Neural cell (in vitro differentiated cells): ENCODE data around the gene CLK4. TPM values are rescaled to one million over a fixed set of nuclear protein-coding genes. Genes with fewer than 3 reads are reported as not detected.

Experiments used
- H2AFZ ChIP-seq: fragments of 200-600, 300-800 bp; sonication (generic), shearing (Covaris generic); 2 replicates; pipeline ENCODE4 v1.6.0; 2014; ENCODE audit warnings: low read depth, mild to moderate bottlenecking, antibody characterized with exemption, low read length, moderate library complexity
- H3F3A ChIP-seq: fragments of 200-600 bp; shearing (Covaris generic); 2 replicates; pipeline ENCODE4 v1.6.1; 2016; ENCODE audit warnings: mild to moderate bottlenecking, moderate library complexity, mixed read lengths, antibody characterized with exemption, low read length; ENCODE audit not compliant: insufficient read depth, poor library complexity, severe bottlenecking
- H3K27ac ChIP-seq: fragments of 200-600, 300-800 bp; sonication (generic), shearing (Covaris generic); 2 replicates; pipeline ENCODE4 v1.5.1; 2014; ENCODE audit warnings: mild to moderate bottlenecking, low read length, moderate library complexity
- H3K27me3 ChIP-seq: fragments of 300-800, 200-600 bp; sonication (generic), shearing (Covaris generic); 2 replicates; pipeline ENCODE4 v1.6.0; 2014; ENCODE audit warnings: mild to moderate bottlenecking, low read depth, low read length, moderate library complexity; ENCODE audit not compliant: insufficient read depth
- H3K36me3 ChIP-seq: fragments of 300-800, 200-600 bp; sonication (generic), shearing (Covaris generic); 2 replicates; pipeline ENCODE4 v1.5.1; 2014; ENCODE audit warnings: mild to moderate bottlenecking, antibody characterized with exemption, low read length, moderate library complexity; ENCODE audit not compliant: insufficient read depth
- H3K4me2 ChIP-seq: fragments of 300-800, 200-600 bp; sonication (generic), shearing (Covaris generic); 2 replicates; pipeline ENCODE4 v1.6.0; 2014; ENCODE audit warnings: mild to moderate bottlenecking, low read length
- H3K4me3 ChIP-seq: fragments of 300-800, 200-600 bp; sonication (generic), shearing (Covaris generic); 2 replicates; pipeline ENCODE4 v1.5.1; 2014; ENCODE audit warnings: mild to moderate bottlenecking, low read length, moderate library complexity
- H3K79me2 ChIP-seq: fragments of 200-600 bp; shearing (Covaris generic); replicated peaks from 2 replicates; pipeline ENCODE4 v1.6.0; 2014; ENCODE audit warnings: mild to moderate bottlenecking, low read length, moderate library complexity; ENCODE audit not compliant: insufficient read depth
- H3K9ac ChIP-seq: fragments of 300-800, 200-600 bp; sonication (generic), shearing (Covaris generic); 2 replicates; pipeline ENCODE4 v1.6.1; 2016; ENCODE audit warnings: mild to moderate bottlenecking, low read length, mixed read lengths
- H3K9me2 ChIP-seq: fragments of 200-600 bp; shearing (Covaris generic); 2 replicates; pipeline ENCODE4 v1.6.1; 2016; ENCODE audit warnings: mild to moderate bottlenecking, low read length, mixed read lengths; ENCODE audit not compliant: insufficient read depth
- H3K9me3 ChIP-seq: fragments of 200-600, 300-800 bp; sonication (generic), shearing (Covaris generic); 2 replicates; pipeline ENCODE4 v1.6.1; 2016; ENCODE audit warnings: mild to moderate bottlenecking, mixed run types, low read length, moderate library complexity, mixed read lengths
- H4K20me1 ChIP-seq: fragments of 200-600 bp; shearing (Covaris generic); 2 replicates; pipeline ENCODE4 v1.6.1; 2016; ENCODE audit warnings: mild to moderate bottlenecking, mixed run types; ENCODE audit not compliant: insufficient read depth
- CTCF ChIP-seq: fragments of 450-650 bp; IDR thresholded peaks from 2 replicates; pipeline ENCODE4 v1.5.1; 2014; ENCODE audit warnings: antibody characterized with exemption, mild to moderate bottlenecking, moderate library complexity; ENCODE audit not compliant: poor library complexity, severe bottlenecking
- EP300 ChIP-seq: fragments of 450-650 bp; conservative IDR thresholded peaks from 2 replicates; pipeline ENCODE4 v1.6.1; 2014; ENCODE audit warnings: antibody characterized with exemption, mild to moderate bottlenecking, moderate library complexity; ENCODE audit not compliant: poor library complexity, severe bottlenecking
- EZH2 ChIP-seq: fragments of 200-600, 300-800 bp; shearing (Covaris generic), sonication (generic); IDR thresholded peaks from 2 replicates; pipeline ENCODE4 v1.6.1; 2014; ENCODE audit warnings: antibody characterized with exemption, low read length, borderline replicate concordance, mild to moderate bottlenecking; ENCODE audit not compliant: insufficient read depth, poor library complexity, severe bottlenecking
- MXI1 ChIP-seq: fragments of 450-650 bp; conservative IDR thresholded peaks from 2 replicates; pipeline ENCODE4 v1.6.1; 2014; ENCODE audit warnings: antibody characterized with exemption, mild to moderate bottlenecking; ENCODE audit not compliant: poor library complexity, severe bottlenecking
- POLR2AphosphoS5 ChIP-seq: IDR thresholded peaks from 2 replicates; pipeline ENCODE4 v1.6.1; 2012
- RAD21 ChIP-seq: fragments of 450-650 bp; conservative IDR thresholded peaks from 2 replicates; pipeline ENCODE4 v1.6.1; 2014; ENCODE audit warnings: antibody characterized with exemption, mild to moderate bottlenecking, moderate library complexity
- REST ChIP-seq: IDR thresholded peaks from 2 replicates; pipeline ENCODE4 v1.6.1; 2012; ENCODE audit warnings: borderline replicate concordance
- SMC3 ChIP-seq: fragments of 450-650 bp; conservative IDR thresholded peaks from 2 replicates; pipeline ENCODE4 v1.6.1; 2014; ENCODE audit warnings: antibody characterized with exemption, mild to moderate bottlenecking, moderate library complexity; ENCODE audit not compliant: poor library complexity
- TAF1 ChIP-seq: IDR thresholded peaks from 2 replicates; pipeline ENCODE4 v1.6.1; 2012; ENCODE audit warnings: low read depth
- polyA plus RNA-seq: library from polyadenylated mRNA; depleted of rRNA; stranded (reverse); fragments of >200 nt; gene quantifications from 2 replicates; pipeline ENCODE4 v1.2.3, GENCODE V29; 2014

The CLK4 gene
- polyA plus RNA-seq, 1 donor from 2014 or later = 115 TPM

GRCh38 chr5:178564397-178564796 lies 62.5 kb downstream of the CLK4 start:
- Histone ChIP-seq H3K9me3 (no peaks in the 10 kb centered on the region), H3F3A (no peaks in the 10 kb centered on the region), H3K4me2 (no peak overlapping the region), H3K36me3 (no peaks in the 10 kb centered on the region), H3K9me2 (no peaks in the 10 kb centered on the region), H3K27me3 (no peaks in the 10 kb centered on the region), H4K20me1 (no peaks in the 10 kb centered on the region), H3K79me2 (no peaks in the 10 kb centered on the region), H3K27ac (no peak overlapping the region), H3K4me3 (no peak overlapping the region), H2AFZ (no peak overlapping the region), H3K9ac (no peak overlapping the region)
- TF ChIP-seq REST (no peak), CTCF (no peak), MXI1 (no peak), RAD21 (no peak), POLR2AphosphoS5 (no peak), EZH2 (no peak), EP300 (no peak), SMC3 (no peak), TAF1 (no peak)

GRCh38 chr5:178563621-178564020 lies 63.2 kb downstream of the CLK4 start:
- Histone ChIP-seq H3K9me2 (no peaks in the 10 kb centered on the region), H3K79me2 (no peaks in the 10 kb centered on the region), H3F3A (no peaks in the 10 kb centered on the region), H3K4me3 (no peak overlapping the region), H2AFZ (no peak overlapping the region), H3K36me3 (no peaks in the 10 kb centered on the region), H4K20me1 (no peaks in the 10 kb centered on the region), H3K27ac (no peak overlapping the region), H3K9me3 (no peaks in the 10 kb centered on the region), H3K27me3 (no peaks in the 10 kb centered on the region), H3K9ac (no peak overlapping the region), H3K4me2 (no peak overlapping the region)
- TF ChIP-seq CTCF = no peak
- TF ChIP-seq RAD21 = no peak
- TF ChIP-seq MXI1 = no peak
- no peak for TF ChIP-seq EZH2
- no peak for TF ChIP-seq TAF1
- no peak for TF ChIP-seq EP300
